Measurements from ENCODE around the gene SPNS2. TPM values are rescaled to one million over a fixed set of nuclear protein-coding genes. Genes with fewer than 3 reads are reported as not detected.

The SPNS2 gene
- polyA plus RNA-seq, 3 donors = 0.23 to 0.33 TPM; not detected in 1

GRCh38 chr17:4582101-4582501 is 83.4 kb downstream of the SPNS2 start:
- H3K9ac ChIP-seq (ENCODE audit: insufficient read depth, low read length, poor library complexity, severe bottlenecking) = no peak overlapping the region
- H3K27me3 Mint-ChIP-seq (ENCODE audit: low read depth in 3 of 3) = peaks cover 41 to 67% (median 55%) of the 10 kb centered on the region in 3 donors
- H3K9me3 ChIP-seq (replicated peaks in 1 of 2; ENCODE audit: control insufficient read depth in 1 of 2, insufficient read depth in 1 of 2, low read length in 2 of 2) = peaks cover 0 to 10% of the 10 kb centered on the region in 2 donors
- H3K27me3 ChIP-seq (ENCODE audit: control insufficient read depth in 2 of 2, insufficient read depth in 2 of 2, low read length in 2 of 2) = peaks cover 19 to 44% of the 10 kb centered on the region in 2 donors
- no peak for DNase-seq
- H3K4me1 ChIP-seq (ENCODE audit: control insufficient read depth in 1 of 2, insufficient read depth in 2 of 2, low read length in 2 of 2) = peaks cover 5 to 10% of the 10 kb centered on the region in 2 donors
- 90% methylated on average over 5 of the region's 7 CpGs for WGBS (ENCODE audit: insufficient coverage)
- no peak for TF ChIP-seq CTCF (IDR thresholded peaks at IDR 0.05)
- no peak overlapping the region for H2AFZ ChIP-seq (ENCODE audit: insufficient read depth, low read depth, low read length, poor library complexity, severe bottlenecking)
- H3K4me1 Mint-ChIP-seq = peaks cover 3% of the 10 kb centered on the region
- H3K27ac Mint-ChIP-seq = no peak overlapping the region
- H3K9me3 Mint-ChIP-seq = peaks cover 0 to 7% (median 3%) of the 10 kb centered on the region in 7 donors
- peaks cover 0 to 1% of the 10 kb centered on the region in 2 donors for H3K36me3 Mint-ChIP-seq
- no peaks in the 10 kb centered on the region for H4K20me1 ChIP-seq (ENCODE audit: insufficient read depth, low read length)
- H3K27ac ChIP-seq (ENCODE audit: low read depth in 1 of 2, low read length in 2 of 2) = no peak overlapping the region
- no peaks in the 10 kb centered on the region for H3K36me3 ChIP-seq (replicated peaks in 1 of 2; ENCODE audit: control insufficient read depth in 1 of 2, insufficient read depth in 2 of 2, low read length in 2 of 2)
- H3K4me3 Mint-ChIP-seq = no peak overlapping the region
- H3K79me2 ChIP-seq (ENCODE audit: insufficient read depth, low read length) = no peaks in the 10 kb centered on the region
- intact Hi-C loops (cut with micrococcal nuclease) = no loop called here
- no peak overlapping the region for H3K4me3 ChIP-seq (replicated peaks in 1 of 3; ENCODE audit: low read depth in 2 of 3, low read length in 3 of 3)
- no peak overlapping the region for H3K4me2 ChIP-seq (replicated peaks; ENCODE audit: extremely low read depth, low read length, poor library complexity, severe bottlenecking)

- peaks cover 0 to 7% (median 3%) of the 10 kb centered on the region in 7 donors for H3K9me3 Mint-ChIP-seq
- Histone ChIP-seq H3K4me1 (ENCODE audit: control insufficient read depth in 1 of 2, insufficient read depth in 2 of 2, low read length in 2 of 2) (peaks cover 5 to 10% of the 10 kb centered on the region in 2 donors), H3K36me3 (replicated peaks in 1 of 2; ENCODE audit: control insufficient read depth in 1 of 2, insufficient read depth in 2 of 2, low read length in 2 of 2) (no peaks in the 10 kb centered on the region), H4K20me1 (ENCODE audit: insufficient read depth, low read length) (no peaks in the 10 kb centered on the region), H2AFZ (ENCODE audit: insufficient read depth, low read depth, low read length, poor library complexity, severe bottlenecking) (no peak overlapping the region), H3K27ac (ENCODE audit: low read depth in 1 of 2, low read length in 2 of 2) (no peak overlapping the region), H3K4me3 (replicated peaks in 1 of 3; ENCODE audit: low read depth in 2 of 3, low read length in 3 of 3) (no peak overlapping the region), H3K4me2 (replicated peaks; ENCODE audit: extremely low read depth, low read length, poor library complexity, severe bottlenecking) (no peak overlapping the region), H3K27me3 (ENCODE audit: control insufficient read depth in 2 of 2, insufficient read depth in 2 of 2, low read length in 2 of 2) (peaks cover 19 to 47% of the 10 kb centered on the region in 2 donors), H3K79me2 (ENCODE audit: insufficient read depth, low read length) (no peaks in the 10 kb centered on the region), H3K9ac (ENCODE audit: insufficient read depth, low read length, poor library complexity, severe bottlenecking) (no peak overlapping the region), H3K9me3 (replicated peaks in 1 of 2; ENCODE audit: control insufficient read depth in 1 of 2, insufficient read depth in 1 of 2, low read length in 2 of 2) (peaks cover 0 to 10% of the 10 kb centered on the region in 2 donors)
- WGBS (ENCODE audit: insufficient coverage) = 93% methylated on average over 5 of the region's 8 CpGs
- DNase-seq = no peak
- H3K27ac Mint-ChIP-seq = no peak overlapping the region
- no peak for TF ChIP-seq CTCF (IDR thresholded peaks at IDR 0.05)
- peak overlapping the region in 1 of 2 donors; percentile 57 for H3K4me3 Mint-ChIP-seq
- H3K36me3 Mint-ChIP-seq = peaks cover 0 to 1% of the 10 kb centered on the region in 2 donors
- intact Hi-C loops (cut with micrococcal nuclease) = no loop called here
- H3K4me1 Mint-ChIP-seq = peaks cover 3% of the 10 kb centered on the region
- peaks cover 42 to 68% (median 57%) of the 10 kb centered on the region in 3 donors for H3K27me3 Mint-ChIP-seq (ENCODE audit: low read depth in 3 of 3)
Observed at GRCh38 chr17:4582691-4583090, 84.0 kb downstream of the SPNS2 start.
